Heart right ventricle (tissue), 16 donors: ENCODE measurements around the gene CCDC27. TPM values are rescaled to one million over a fixed set of nuclear protein-coding genes. Genes with fewer than 3 reads are reported as not detected.

Experiments
- ATAC-seq, 8 donors: fragments of 200-7000 bp; cut with Tn5 transposase; one replicate each; pipeline ENCODE4 v1.9.1; 2020; ENCODE audit warnings: mild to moderate bottlenecking in 8 of 8, moderate library complexity in 8 of 8, moderate number of reproducible peaks in 1 of 8
- DNase-seq, 2 donors: peaks; one replicate each; pipeline ENCODE4 v3.0.0-alpha.2; 2020
- H3K27ac ChIP-seq, 10 donors: fragments of 200-600 bp; sonication (generic) in 2 of 10; one replicate each; pipeline versions ENCODE4 v1.5.0 to v1.8.0; 2020 to 2022; ENCODE audit warnings: mild to moderate bottlenecking in 3 of 10
- H3K27me3 ChIP-seq, 7 donors: fragments of 200-600 bp; one replicate each; pipeline ENCODE4 v1.8.0; 2021 to 2022; ENCODE audit warnings: mild to moderate bottlenecking in 2 of 7
- H3K36me3 ChIP-seq, 9 donors: fragments of 200-600 bp; sonication (generic) in 1 of 9; one replicate each; pipeline versions ENCODE4 v1.5.0 to v1.8.0; 2020 to 2022; ENCODE audit warnings: mild to moderate bottlenecking in 2 of 9
- H3K4me1 ChIP-seq, 9 donors: fragments of 200-600 bp; sonication (generic) in 1 of 9; one replicate each; pipeline versions ENCODE4 v1.5.0 to v1.8.0; 2020 to 2022; ENCODE audit warnings: mild to moderate bottlenecking in 4 of 9
- H3K4me3 ChIP-seq, 10 donors: fragments of 200-600 bp; sonication (generic) in 2 of 10; one replicate each; pipeline versions ENCODE4 v1.5.0 to v1.8.0; 2020 to 2022; ENCODE audit warnings: mild to moderate bottlenecking in 7 of 10, moderate library complexity in 2 of 10
- H3K9me3 ChIP-seq, 11 donors: fragments of 200-600 bp in 10 of 11; sonication (generic) in 2 of 11; one replicate each; pipeline versions ENCODE4 v1.5.0 to v1.8.0; 2013 to 2022; ENCODE audit warnings: mild to moderate bottlenecking in 2 of 11, control low read depth in 1 of 11, moderate library complexity in 1 of 11
- CTCF ChIP-seq, 9 donors: fragments of 200-600 bp; sonication (generic) in 2 of 9; IDR thresholded peaks; one replicate each; pipeline versions ENCODE4 v1.5.0 to v1.8.0; 2021 to 2022; ENCODE audit warnings: antibody characterized with exemption in 9 of 9, mild to moderate bottlenecking in 5 of 9, moderate library complexity in 1 of 9
- WGBS, 2 donors: extraction: QIAGEN DNeasy Blood & Tissue Kit; methylation state at CpG; one replicate each; pipeline ENCODE4 v1.1.7; 2013; ENCODE audit warnings: inconsistent platforms in 1 of 2; 5-methylcytosine and 5-hydroxymethylcytosine counted together
- intact Hi-C, 10 donors: fragments of 100-400 bp; cut with DNase I; formaldehyde crosslinking; loops; one replicate each; pipeline versions ENCODE4 v1.11.1 to v1.14.2; 2022
- polyA plus RNA-seq, 2 donors: library from polyadenylated mRNA; stranded (reverse); fragments of 200-250 nt; gene quantifications; one replicate each; pipeline ENCODE4 v1.2.3, GENCODE V29; 2013
- total RNA-seq, 10 donors: library from RNA; stranded (reverse); fragmentation: NEBNext Ultra II Directional in 3 of 10; extraction: Animal tissue kit (Norgen Biotek cat#: 25700) in 3 of 10; gene quantifications; one replicate each; pipeline versions ENCODE4 v1.2.1 to v1.2.4, GENCODE V29; 2021 to 2023
- donor health status: Arrhythmogenic right ventricular cardiomyopathy.
- donor health status: ischemic (EF 13 %, LVEDD 7.1; RV severe dilation, severe dysfunction).
- donor health status: healthy with polysubstance abuse.
- donor health status: DM: no; HTN: yes; CAD: no.
- donor health status: DM: no; HTN: no; CAD: no.
- donor health status: ischemic (EF 25% LVEDD 6.9; RV normal size, moderate dysfunction).
- donor health status: ischemic (EF 25% LVEDD 5.7; RV mildly dilated, moderate dysfunction).
- donor health status: healthy.
- donor health status: DM: yes; HTN: yes; CAD: no.
- donor health status: Ischemic cardiomyopathy.
- donor health status: ischemic (EF 35%, LVEDD 5.7; RV mildly dilated, moderate dysfunction).
- donor health status: nonischemic (EF 11% LVEDD 7.7; RV severe dilation, severe dysfunction).
- donor health status: DM: yes; HTN: yes; CAD: no.
- donor health status: PGD.
- donor health status: ischemic (EF 29% LVEDD 5.4; RV normal size, mild dysfunction).
- donor health status: nonischemic (EF 23%, LVEDD 6.1; RV moderate dilation, normal function).

The CCDC27 gene
- total and polyA plus RNA-seq, 12 donors: 0.03 TPM; not detected in 11

DNA sequence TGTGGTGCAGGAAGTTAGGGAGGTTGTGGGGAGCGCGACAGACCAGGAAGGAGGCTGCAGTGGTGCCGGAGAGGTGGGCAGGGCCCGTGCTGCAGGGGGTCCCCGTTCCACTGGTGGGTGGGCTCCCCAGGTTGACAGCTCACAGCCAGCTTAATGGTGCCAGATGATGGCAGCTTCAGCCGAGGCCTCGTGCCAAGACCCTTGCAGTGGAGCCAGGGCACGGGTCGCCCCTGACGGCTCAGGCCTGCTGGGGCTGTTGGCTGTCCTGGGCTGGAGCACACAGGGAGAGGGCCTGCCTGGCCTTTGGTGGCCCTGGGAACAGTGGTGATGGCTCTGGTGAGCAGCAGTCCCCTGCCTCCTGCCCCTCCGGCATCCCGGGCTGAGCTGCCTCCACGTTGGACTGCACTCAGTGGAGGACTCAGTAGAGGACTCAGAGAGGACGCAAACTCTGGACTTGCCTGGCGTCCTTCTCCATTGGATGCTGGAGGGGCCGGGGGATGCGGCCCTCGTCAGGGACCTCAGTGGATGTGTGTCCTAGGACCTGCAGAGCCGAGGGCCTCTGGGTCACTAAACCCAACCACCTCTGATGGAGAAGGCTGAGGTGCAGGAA is 46.8 kb upstream of the CCDC27 start:
- Histone ChIP-seq H3K9me3 (no peaks in the 10 kb centered on the region), H3K4me1 (peaks cover 0 to 13% (median 0%) of the 10 kb centered on the region in 9 donors), H3K36me3 (no peaks in the 10 kb centered on the region), H3K4me3 (no peak overlapping the region), H3K27ac (no peak overlapping the region), H3K27me3 (peaks cover 0 to 69% (median 49%) of the 10 kb centered on the region in 7 donors)
- no peak for DNase-seq
- intact Hi-C loops: no loop called here
- 81 to 82% methylated on average over 19 of the region's 19 CpGs for WGBS, 2 donors
- ATAC-seq: no peak
- TF ChIP-seq CTCF (IDR thresholded peaks at IDR 0.05): no peak

- ATAC-seq (no peak), DNase-seq (no peak)
- 84 to 87% methylated on average over 26 of the region's 26 CpGs for WGBS, 2 donors
- Histone ChIP-seq H3K27ac (no peak overlapping the region), H3K27me3 (peaks cover 0 to 74% (median 50%) of the 10 kb centered on the region in 7 donors), H3K4me3 (no peak overlapping the region), H3K9me3 (no peaks in the 10 kb centered on the region), H3K36me3 (no peaks in the 10 kb centered on the region), H3K4me1 (peaks cover 0 to 13% (median 0%) of the 10 kb centered on the region in 9 donors)
- intact Hi-C loops: no loop called here
- TF ChIP-seq CTCF (IDR thresholded peaks at IDR 0.05): no peak
These were observed 45.5 kb upstream of the CCDC27 start for GRCh38 chr1:3706651-3707297.

- no peaks in the 10 kb centered on the region for H3K36me3 ChIP-seq
- DNase-seq (no peak), ATAC-seq (no peak)
- no peak overlapping the region for H3K27ac ChIP-seq
- intact Hi-C loops: no loop called here
- WGBS, 2 donors: 22 to 34% methylated on average over 33 to 35 of the region's 35 CpGs
- TF ChIP-seq CTCF (IDR thresholded peaks at IDR 0.05): no peak
- no peak overlapping the region for H3K4me3 ChIP-seq
- peaks cover 0 to 72% (median 50%) of the 10 kb centered on the region in 7 donors for H3K27me3 ChIP-seq
- H3K9me3 ChIP-seq: no peaks in the 10 kb centered on the region
- H3K4me1 ChIP-seq: peaks cover 0 to 13% (median 0%) of the 10 kb centered on the region in 9 donors
These were observed 44.8 kb upstream of the CCDC27 start for GRCh38 chr1:3707298-3707938.

GRCh38 chr1:3707939-3708328 is 44.3 kb upstream of the CCDC27 start:
- no peak overlapping the region for H3K4me3 ChIP-seq
- H3K36me3 ChIP-seq: no peaks in the 10 kb centered on the region
- peaks cover 0 to 14% (median 2%) of the 10 kb centered on the region in 9 donors for H3K4me1 ChIP-seq
- no peaks in the 10 kb centered on the region for H3K9me3 ChIP-seq
- H3K27me3 ChIP-seq: peaks cover 0 to 68% (median 50%) of the 10 kb centered on the region in 7 donors
- no peak for ATAC-seq
- 65 to 71% methylated on average over 11 of the region's 11 CpGs for WGBS, 2 donors
- intact Hi-C loops: no loop called here
- DNase-seq: no peak
- H3K27ac ChIP-seq: no peak overlapping the region
- TF ChIP-seq CTCF (IDR thresholded peaks at IDR 0.05): no peak
